ENCODE results near the gene PCBD2.

DNA sequence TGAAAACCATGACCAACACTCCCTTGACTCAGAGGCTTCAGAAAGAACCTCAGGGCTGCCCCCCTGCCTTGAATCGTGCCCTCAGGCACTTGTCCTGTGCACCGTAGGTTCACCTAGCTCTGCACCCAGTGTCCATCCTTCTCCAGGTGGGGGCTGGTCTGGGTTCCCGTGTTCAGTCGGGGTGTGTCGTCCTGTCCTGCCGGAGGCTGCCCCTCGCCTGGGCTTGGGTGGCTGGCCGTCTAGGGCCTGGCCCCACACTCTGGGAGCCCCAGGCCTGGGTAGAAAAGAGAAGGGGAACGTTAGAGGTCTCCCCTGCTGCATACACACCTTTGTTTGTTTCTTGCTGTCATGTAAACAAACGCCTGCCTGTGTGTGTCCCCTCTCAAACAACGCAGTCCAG, 92.1 kb downstream of the PCBD2 start:
- TF ChIP-seq POLR2A (IDR thresholded peaks at IDR 0.05; ENCODE audit: low read length) (no peak), GATA1 (IDR thresholded peaks at IDR 0.05; ENCODE audit: low read depth, low read length) (no peak)

Measured in erythroblast (primary cell).